Activated naive CD4-positive, alpha-beta T cell treated with Interleukin-2 at 50 U/mL for 16 hours (primary cell): ENCODE measurements around the gene ZNF891.

Experiments
- DNase-seq: peaks from one replicate; pipeline ENCODE4 v3.0.0-alpha.2; 2020

ZNF891 gene

DNA sequence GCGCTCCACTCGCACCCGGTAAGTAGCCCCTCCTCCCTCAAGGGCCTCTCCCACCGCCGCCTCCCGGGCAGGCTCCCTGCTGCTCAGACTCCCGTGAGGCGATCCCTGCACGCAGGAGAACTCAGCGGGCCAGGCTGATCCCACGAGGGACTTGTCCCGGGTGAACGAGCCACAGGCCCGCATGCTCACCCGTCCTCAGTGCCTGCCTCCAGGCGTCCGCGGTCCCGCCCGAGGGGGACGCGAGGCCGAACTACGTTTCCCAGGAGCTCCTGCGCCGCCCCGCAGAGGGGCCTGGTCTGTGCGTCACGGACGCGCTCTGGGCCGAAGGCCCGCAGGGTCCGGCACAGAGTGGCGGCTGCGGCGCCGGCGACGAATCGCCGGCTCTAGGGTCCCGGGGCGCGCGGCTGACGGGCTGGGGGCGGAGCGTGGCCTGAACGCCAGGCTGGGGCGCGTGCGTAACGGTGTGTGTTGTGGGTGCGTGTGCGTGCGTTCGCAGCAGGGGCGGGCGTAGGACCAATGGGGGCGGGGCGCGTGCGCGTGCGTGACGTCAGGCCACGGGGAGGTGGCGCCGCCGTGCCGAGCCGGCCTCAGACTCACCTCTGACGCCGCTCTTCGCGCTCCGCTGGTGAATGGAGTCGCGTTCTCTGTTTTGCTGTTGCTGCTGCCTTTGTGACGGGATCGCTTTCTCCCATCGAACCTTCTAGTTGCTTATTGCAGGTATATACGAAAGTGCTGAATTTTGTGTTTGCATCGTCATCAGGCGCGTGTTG, at the start of gene ZNF891, which contains the start of gene ZNF10:
TSS of gene ZNF891 (minus strand) at position 237 of the 770 bp plus-strand sequence. CDS start 8,356 bp downstream, outside the sequence.
TSS of gene ZNF10 (plus strand) at position 590 of the 770 bp plus-strand sequence. CDS start 13,866 bp downstream, outside the sequence.
- DNase-seq = peak; percentile 97

DNA sequence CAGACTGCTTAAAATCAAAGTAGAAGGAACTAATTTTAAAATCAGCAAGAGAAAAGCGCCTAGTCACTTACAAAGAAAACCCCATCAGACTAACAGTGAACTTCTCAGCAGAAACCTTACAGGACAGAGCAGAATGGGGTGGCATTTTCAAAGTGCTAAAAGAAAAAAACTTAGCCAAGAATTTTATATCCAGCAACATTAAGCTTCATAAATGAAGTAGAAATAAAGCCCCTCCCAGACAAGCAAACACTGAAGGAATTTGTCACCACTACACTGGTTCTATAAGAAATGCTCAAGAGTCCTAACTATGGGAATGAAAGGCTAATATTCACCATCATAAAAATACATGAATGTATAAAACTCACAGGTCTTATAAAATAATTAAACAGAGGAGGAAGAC, 44.8 kb upstream of the ZNF891 start:
- DNase-seq = no peak

DNA sequence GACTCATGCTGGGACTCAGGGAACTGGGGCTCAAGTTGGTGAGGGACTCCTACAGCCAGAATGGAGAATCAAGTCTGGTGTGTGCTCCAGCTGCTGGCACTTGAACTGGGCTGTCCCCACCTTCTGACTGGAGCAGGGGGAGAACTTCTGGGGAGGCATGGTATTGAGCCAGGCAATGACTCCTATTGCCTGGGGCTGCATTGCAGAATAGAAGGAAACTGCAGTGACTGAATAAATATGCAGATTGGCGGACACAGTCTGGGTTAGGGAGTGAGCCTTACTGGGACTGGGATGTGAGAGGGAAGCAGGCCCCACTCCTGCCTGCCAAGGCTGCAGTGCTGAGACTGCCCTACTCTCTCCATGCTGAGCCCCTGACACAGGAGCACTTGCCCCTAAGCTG, 42.4 kb upstream of the ZNF891 start:
- no peak for DNase-seq

DNA sequence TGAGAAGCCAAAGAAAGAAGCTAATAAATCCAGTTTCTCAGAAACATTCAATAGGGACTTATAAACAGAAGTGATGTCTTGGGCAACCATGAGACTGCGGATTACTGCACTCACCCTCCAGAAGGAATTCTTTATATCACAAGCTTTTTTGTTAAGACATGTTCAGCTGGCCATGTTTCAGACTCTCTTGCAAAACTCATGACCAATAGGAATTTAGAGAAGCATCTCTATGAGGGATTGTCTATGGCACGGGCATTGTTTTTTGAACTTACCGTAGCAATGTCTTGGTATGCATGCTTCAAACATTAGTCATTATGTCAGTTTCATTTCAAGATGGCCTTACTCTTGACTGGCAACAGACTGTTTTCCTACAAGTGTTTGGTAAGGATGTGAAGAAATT, 35.7 kb upstream of the ZNF891 start:
- DNase-seq = no peak

DNA sequence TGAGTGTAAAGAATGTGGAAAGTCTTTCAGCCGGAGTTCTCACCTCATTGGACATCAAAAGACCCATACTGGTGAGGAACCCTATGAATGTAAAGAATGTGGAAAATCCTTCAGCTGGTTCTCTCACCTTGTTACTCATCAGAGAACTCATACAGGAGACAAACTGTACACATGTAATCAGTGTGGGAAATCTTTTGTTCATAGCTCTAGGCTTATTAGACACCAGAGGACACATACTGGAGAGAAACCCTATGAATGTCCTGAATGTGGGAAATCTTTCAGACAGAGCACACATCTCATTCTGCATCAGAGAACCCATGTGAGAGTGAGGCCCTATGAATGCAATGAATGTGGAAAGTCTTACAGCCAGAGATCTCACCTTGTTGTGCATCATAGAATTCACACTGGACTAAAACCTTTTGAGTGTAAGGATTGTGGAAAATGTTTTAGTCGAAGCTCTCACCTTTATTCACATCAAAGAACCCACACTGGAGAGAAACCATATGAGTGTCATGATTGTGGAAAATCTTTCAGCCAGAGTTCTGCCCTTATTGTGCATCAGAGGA, 26.1 kb upstream of the ZNF891 start:
- no peak for DNase-seq

DNA sequence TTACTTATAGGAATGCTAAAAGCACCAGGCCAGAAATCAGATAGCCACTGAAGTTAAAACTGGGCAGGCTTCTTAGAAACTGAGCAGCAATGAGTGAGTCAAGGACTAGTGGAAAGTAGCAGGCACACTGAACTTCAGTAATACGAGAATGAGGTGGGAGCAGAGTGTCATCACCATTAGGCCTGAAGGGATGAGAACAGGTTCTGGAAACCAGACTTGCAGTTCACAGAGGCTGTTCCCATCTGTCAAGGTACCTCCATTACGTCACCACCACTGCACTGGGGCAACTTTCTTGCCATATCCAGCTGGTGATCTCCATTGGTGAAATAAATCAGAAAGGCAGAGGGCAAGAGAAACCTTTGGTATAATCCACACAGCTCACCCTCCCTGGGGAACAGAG, 15.9 kb upstream of the ZNF891 start:
- DNase-seq = no peak

DNA sequence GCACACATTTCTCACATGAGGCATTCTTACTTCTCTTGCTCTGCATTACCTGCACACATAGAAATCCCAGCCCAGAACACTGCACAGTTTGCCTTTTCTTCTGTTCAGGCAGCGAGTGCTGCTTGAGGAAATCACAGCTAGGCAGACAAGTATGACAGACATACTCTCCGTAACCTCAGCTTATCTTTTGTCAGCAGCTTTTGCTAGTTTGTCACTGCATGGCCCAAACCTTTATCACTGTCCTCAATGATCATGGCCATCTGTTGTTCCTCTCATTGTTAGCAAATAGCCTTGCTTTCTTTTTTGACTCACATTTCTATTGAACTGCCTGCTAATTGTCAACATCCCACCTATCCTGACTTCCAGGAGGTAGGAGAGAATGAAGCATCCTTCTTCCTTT, 5.7 kb upstream of the ZNF891 start:
- no peak for DNase-seq

DNA sequence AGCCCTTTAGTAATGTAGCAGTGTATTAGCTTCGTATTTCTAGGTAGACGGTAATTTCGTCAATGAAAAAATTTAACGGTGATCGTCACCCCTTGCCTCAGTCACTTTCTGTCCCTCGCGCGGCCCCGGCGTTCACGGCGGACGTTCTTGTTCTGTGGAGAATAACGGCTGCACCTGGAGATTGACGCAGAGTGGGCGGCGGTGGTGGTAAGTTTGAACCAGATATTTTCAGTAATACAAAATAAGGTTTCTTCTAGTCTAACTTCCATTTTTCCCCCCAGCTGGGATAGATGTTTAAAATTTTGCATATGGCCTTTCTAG, 694 bp upstream of the ZNF891 start:
- no peak for DNase-seq

DNA sequence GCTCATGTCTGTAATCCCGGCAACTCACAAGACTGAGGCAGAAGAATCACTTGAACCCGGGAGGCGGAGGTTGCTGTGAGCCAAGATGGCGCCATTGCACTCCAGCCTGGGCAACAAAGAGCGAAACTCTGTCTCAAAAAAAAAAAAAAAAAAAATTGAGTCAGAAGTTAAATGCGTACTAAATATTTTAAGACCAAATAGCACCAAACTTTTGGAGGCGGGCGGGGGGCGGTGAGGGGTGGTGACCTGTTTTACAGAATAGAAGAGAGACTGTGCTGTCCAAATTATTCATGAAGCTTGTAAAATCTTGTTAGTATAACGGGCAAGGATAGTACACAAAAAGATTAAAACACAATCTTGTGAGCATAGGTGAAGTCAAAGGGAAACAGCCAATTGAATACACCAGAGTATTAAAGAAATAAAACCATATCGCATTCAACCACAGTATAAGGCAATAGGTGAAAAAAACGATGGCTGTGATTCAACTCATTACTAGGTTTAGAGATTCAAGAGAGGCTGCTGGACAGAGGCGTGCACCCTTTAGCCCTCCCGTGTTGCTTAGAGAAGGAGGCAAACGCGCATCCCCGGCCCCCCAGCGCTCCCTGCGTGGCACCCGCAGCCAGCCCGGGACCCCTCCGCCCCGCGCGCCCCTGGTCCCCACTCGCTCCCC, 571 bp downstream of the ZNF891 start:
- DNase-seq = peak; percentile 3

DNA sequence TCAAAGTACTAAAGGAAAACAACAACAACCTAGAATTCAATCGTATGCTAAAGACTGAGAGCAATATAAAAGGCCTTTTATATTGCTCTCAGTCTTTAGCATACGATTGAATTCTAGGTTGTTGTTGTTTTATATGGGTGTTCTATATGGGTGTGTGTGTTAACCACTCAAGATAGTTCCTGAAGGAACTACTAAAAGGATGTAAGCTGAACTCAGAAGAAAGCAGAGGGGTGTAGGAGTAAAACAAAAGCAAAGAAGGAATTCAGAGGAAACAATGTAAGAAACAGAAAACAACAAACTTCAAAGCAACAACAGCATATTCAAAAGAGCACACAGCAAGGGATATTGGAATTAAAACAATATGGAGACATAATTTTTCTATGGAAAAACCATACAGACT, 5.4 kb downstream of the ZNF891 start:
- no peak for DNase-seq

DNA sequence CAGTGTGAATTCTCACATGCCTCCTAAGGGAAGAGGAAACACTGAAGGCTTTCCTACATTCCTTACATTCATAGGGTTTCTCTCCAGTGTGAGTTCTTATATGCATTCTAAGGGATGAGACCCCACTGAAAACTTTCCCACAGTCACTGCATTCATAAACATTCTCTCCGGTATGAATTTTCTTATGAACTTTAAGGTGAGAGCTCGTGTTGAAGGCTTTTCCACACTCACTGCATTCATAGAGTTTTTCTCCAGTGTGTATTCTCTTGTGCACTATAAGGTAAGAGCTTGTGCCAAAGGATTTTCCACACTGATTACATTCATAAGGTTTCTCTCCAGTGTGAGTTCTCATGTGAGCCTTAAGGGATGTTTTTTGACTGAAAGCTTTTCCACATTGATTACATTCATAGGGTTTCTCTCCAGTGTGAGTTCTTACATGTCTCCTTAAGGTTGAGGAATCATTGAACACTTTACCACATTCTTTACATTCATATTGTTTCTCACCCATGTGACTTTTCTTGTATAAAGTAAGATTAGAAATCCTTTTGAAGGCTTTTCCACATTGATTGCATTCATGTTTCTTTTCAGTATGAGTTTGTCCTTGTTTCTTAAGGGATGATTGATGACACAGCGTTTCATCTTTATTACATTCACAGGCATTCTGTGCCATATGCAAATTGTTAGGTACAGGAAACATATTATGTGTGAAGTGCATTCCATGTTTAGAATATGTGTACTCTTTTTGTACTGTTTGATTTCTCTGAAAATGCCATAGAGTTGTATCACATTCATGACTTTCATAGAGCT, 9.5 kb downstream of the ZNF891 start:
- no peak for DNase-seq

DNA sequence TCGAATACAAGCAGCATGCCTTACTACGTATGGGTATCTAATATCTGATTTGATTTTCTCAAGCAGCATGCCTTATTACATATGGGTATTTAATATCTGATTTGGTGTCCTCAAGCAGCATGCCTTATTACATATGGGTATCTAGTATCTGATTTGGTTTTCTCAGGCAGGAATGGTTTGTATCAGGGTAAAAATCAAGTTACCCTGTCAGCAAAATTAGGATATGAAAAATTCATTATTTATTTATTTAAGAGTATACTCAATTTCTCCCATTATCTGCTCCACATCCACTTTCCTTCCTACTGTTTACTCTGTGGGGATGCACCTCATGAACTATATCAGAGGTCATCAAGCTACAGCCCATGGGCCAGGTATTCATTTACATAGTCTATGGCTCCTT, 21.9 kb downstream of the ZNF891 start:
- DNase-seq = no peak

DNA sequence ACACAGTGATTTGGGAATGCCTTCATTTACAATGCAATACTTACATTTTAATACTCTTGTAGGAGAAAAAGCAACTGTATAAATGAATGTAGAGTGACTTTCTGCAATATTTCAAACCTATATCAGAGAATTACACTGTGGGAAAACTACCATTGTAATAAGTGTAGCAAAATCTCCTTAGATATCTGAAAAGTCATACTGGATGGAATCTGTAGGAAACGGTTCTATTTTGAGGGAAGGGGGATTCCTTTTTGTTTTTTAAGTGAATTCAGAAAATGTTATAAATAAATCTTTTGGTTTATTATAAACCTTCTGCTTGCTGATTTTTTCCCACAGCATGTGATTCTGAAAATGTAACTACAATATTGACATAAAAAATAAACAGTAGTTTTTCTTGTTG, 23.0 kb downstream of the ZNF891 start:
- DNase-seq = no peak

DNA sequence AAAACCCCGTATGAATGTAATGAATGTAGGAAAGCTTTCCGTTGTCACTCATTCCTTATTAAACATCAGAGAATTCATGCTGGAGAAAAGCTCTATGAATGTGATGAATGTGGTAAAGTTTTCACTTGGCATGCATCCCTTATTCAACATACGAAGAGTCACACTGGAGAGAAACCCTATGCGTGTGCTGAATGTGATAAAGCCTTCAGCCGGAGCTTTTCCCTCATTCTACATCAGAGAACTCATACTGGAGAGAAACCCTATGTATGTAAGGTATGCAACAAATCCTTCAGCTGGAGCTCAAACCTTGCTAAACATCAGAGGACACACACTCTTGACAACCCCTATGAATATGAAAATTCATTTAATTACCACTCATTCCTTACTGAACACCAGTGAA, 23.8 kb downstream of the ZNF891 start:
- no peak for DNase-seq

DNA sequence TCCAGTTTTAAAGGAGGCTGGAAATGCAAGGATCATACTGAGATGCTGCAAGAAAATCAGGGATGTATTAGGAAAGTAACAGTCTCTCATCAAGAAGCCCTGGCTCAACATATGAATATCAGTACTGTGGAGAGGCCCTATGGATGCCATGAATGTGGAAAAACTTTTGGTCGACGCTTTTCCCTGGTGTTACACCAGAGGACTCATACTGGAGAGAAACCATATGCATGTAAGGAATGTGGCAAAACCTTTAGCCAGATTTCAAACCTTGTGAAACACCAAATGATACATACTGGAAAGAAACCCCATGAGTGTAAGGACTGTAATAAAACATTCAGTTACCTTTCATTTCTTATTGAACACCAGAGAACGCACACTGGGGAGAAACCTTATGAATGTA, 24.5 kb downstream of the ZNF891 start:
- DNase-seq = no peak

DNA sequence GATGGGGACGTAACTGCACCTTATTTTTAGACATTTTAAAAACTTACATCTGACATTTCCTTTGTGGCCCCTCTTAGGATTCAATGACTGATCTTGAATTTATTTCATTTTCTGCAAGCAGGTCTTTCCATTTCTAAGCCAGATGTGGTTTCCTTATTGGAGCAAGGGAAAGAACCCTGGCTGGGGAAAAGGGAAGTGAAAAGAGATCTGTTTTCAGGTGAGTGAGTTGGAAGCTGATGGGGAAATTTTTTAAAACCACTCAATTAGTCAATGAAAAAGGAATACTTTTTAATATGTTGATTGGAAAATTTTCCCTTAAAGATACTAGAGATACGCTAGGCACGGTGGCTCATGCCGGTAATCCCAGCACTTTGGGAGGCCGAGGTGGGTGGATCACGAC, 46.7 kb downstream of the ZNF891 start:
- no peak for DNase-seq

DNA sequence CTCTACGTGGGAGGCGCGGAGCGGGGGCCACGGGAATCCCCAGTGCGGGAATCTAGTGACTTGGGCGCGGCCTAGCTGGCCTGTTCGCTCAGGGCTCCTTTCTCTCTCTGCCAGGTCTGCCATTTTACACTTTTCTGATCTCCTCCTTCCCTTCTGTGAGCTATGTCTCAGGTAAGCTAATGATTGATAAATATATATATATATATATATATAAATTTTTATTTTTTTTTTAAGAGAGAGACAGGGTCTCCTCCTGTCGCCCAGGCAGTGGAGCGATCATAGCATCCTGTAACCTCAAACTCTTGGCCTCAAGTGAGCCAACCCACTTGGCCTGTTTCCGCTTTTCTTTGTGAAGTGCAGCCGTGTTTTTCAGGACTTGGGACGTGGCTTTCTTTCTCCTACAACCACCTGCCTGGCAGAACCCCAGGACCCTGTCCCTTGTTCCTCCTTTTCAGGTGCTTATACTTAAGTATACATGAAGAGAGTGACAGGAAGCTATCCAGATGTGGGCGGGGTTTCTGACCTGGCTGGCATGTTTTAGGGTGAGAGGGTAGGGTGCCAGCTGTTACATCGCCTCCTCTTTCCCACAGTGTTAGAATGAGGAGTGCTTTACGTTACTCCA, 48.8 kb downstream of the ZNF891 start:
- DNase-seq = no peak

DNA sequence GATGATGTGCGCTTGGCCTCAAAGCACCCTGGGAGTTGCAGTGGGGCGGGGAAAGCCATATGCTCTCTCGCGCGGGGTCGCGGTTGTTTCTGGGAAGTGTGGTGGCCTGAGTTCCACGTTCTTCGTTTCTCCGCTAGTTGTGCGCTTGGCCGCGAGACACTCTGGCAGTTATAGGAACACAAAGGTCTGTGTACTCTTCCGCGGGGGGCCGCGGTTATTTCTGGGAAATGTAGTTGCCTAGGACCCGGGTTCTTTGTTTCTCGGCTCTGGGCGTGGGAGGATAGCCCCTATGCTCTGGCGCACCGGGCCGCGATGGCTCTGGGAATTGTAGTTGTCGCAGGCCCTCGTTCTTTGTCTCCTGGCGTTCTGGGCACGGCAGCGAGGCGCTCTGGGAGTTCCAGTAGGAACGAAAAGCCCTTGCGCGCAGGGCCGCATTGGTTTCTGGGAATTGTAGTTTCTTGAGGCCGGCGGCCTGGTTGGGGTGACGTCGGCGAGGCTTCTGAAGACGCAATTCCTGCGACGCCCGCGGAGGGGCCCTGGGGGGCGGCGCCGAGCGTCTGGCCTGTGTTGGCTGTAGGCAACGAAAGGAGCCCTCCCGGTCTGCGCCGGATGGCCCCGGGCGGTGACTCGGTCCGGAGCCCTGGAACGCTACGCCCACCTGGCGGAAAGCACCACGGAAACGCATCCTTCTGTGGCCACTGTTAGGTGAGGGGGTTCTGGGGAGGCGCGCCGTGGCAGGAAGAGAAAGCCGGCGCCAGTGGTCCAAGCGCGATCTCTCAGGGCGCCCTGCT, 49.5 kb downstream of the ZNF891 start, which contains the start of gene ZNF140:
TSS of gene ZNF140 (plus strand) at position 556 of the 791 bp plus-strand sequence. CDS start 398 bp downstream, outside the sequence.
- peak; percentile 95 for DNase-seq

DNA sequence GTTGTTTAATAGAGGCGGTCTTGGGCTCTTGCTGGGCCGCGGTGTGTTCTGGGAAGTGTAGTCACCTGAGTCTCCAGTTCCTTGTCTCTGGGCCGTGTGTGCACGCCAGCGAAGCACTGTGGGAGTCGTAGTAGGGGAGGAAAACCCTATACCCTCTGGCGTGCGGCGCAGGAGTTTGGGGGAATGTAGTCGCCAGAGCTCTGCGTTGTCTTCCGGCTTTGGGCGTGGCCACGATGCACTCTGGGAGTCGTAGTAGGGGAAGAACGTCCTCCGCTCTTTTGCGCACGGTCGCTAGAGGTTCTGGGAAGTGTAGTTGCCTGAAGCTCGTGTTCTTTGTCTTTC, 50.1 kb downstream of the ZNF891 start:
- DNase-seq = peak; percentile 97

DNA sequence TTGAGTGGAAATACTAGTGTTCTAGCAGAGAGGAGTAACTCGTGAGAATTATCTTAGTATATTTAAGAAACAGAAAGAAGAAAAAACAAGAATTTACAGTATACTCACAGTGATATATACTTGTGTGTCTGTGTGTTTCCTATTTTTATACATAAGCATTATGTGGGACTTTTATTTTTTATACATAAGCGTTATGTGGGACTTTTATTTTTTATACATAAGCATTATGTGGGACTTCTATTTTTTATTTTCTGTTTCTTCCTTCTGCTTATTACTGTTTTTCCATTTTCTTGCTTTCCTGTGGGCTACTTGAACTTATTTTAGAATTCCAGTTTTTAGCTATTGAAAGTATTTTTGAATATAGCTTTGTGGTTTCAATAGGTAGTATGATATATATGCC, 56.2 kb downstream of the ZNF891 start:
- no peak for DNase-seq

DNA sequence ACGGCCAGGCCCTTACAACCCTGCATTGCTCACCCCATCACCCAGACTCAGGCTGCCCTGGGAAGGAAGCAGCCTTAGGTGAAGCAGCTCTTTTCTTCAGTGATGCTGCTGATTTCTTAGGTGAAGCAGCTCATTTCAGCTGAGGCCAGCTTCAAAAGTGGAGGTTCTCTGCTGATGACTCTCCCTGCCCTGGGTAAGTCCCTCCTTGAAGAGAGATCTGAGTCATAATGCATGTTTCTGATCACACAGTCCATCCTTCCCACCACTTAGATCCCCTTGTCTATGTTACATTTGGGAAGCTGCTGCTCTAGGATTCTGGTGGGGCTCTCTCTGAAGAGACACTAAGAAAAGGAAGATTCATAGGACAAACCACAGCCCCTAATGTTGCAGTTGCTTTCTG, 66.5 kb downstream of the ZNF891 start:
- DNase-seq = no peak

DNA sequence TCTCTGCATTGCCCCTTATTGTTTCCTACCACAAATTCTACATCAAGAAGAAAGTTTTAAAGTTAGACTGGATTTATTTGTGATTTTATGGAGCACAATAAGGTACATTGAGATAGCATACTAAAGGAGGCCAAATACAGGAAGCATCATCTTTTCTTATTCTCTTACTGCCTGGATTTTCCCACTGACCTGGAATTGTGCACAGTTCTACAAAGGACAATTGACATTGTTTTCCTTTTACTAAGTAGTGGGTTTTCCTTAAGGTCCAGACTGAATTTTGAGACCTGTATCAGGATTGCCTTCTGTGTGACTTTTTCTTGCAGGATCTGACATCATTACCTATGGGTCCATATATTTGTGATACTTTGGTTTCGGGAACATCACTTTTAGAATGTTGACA, 68.1 kb downstream of the ZNF891 start:
- no peak for DNase-seq
